ENCODE measurements around the gene SMYD3. TPM values are rescaled to one million over a fixed set of nuclear protein-coding genes. Genes with fewer than 3 reads are reported as not detected.

Gene SMYD3
- total RNA-seq, 1 donor from 2014 or later, result 22.3 TPM

- TF ChIP-seq CTCF (IDR thresholded peaks at IDR 0.05) (no peak), POLR2AphosphoS5 (IDR thresholded peaks at IDR 0.05; ENCODE audit: insufficient read depth in 1 of 2, low read depth in 1 of 2) (no peak), POLR2A (IDR thresholded peaks at IDR 0.05) (no peak)
- no peaks in the 10 kb centered on the region for H3K36me3 ChIP-seq
- H3K27me3 ChIP-seq, result no peaks in the 10 kb centered on the region
- H3K4me3 ChIP-seq, result no peak overlapping the region
- intact Hi-C loops (cut with DNase I), result no loop called here
- no peaks in the 10 kb centered on the region for H3K9me3 ChIP-seq
- H3K27ac ChIP-seq, result no peak overlapping the region
- no peak for DNase-seq (ENCODE audit: extremely low spot score in 2 of 2)
- H3K4me1 ChIP-seq, result no peaks in the 10 kb centered on the region
These were observed 237.6 kb downstream of the SMYD3 start for GRCh38 chr1:246269466-246269865.

- intact Hi-C loops (cut with DNase I), result no loop called here
- no peaks in the 10 kb centered on the region for H3K27me3 ChIP-seq
- no peaks in the 10 kb centered on the region for H3K36me3 ChIP-seq
- no peak overlapping the region for H3K27ac ChIP-seq
- TF ChIP-seq CTCF (IDR thresholded peaks at IDR 0.05), result no peak
- no peak for TF ChIP-seq POLR2AphosphoS5 (IDR thresholded peaks at IDR 0.05; ENCODE audit: insufficient read depth in 1 of 2, low read depth in 1 of 2)
- no peak for TF ChIP-seq POLR2A (IDR thresholded peaks at IDR 0.05)
- H3K4me3 ChIP-seq, result no peak overlapping the region
- H3K4me1 ChIP-seq, result no peaks in the 10 kb centered on the region
- DNase-seq (ENCODE audit: extremely low spot score in 2 of 2), result no peak
- no peaks in the 10 kb centered on the region for H3K9me3 ChIP-seq
These were observed 239.2 kb downstream of the SMYD3 start for GRCh38 chr1:246267896-246268295.

GRCh38 chr1:246267426-246267825 is 239.7 kb downstream of the SMYD3 start:
- TF ChIP-seq CTCF (IDR thresholded peaks at IDR 0.05), result no peak
- no peak for TF ChIP-seq POLR2A (IDR thresholded peaks at IDR 0.05)
- TF ChIP-seq POLR2AphosphoS5 (IDR thresholded peaks at IDR 0.05; ENCODE audit: insufficient read depth in 1 of 2, low read depth in 1 of 2), result no peak
- Histone ChIP-seq H3K4me1 (no peaks in the 10 kb centered on the region), H3K27me3 (no peaks in the 10 kb centered on the region), H3K36me3 (no peaks in the 10 kb centered on the region), H3K9me3 (no peaks in the 10 kb centered on the region), H3K27ac (no peak overlapping the region), H3K4me3 (no peak overlapping the region)
- no peak for DNase-seq (ENCODE audit: extremely low spot score in 2 of 2)
- intact Hi-C loops (cut with DNase I), result no loop called here

GRCh38 chr1:246265481-246265880 is 241.6 kb downstream of the SMYD3 start:
- no peaks in the 10 kb centered on the region for H3K9me3 ChIP-seq
- no peak overlapping the region for H3K27ac ChIP-seq
- no peaks in the 10 kb centered on the region for H3K27me3 ChIP-seq
- DNase-seq (ENCODE audit: extremely low spot score in 2 of 2), result no peak
- TF ChIP-seq POLR2AphosphoS5 (IDR thresholded peaks at IDR 0.05; ENCODE audit: insufficient read depth in 1 of 2, low read depth in 1 of 2), result no peak
- no peak for TF ChIP-seq POLR2A (IDR thresholded peaks at IDR 0.05)
- TF ChIP-seq CTCF (IDR thresholded peaks at IDR 0.05), result no peak
- H3K4me3 ChIP-seq, result no peak overlapping the region
- no peaks in the 10 kb centered on the region for H3K36me3 ChIP-seq
- intact Hi-C loops (cut with DNase I), result no loop called here
- H3K4me1 ChIP-seq, result no peaks in the 10 kb centered on the region

GRCh38 chr1:246262281-246262680 is 244.8 kb downstream of the SMYD3 start:
- Histone ChIP-seq H3K4me3 (no peak overlapping the region), H3K27me3 (no peaks in the 10 kb centered on the region), H3K36me3 (no peaks in the 10 kb centered on the region), H3K27ac (no peak overlapping the region), H3K4me1 (no peaks in the 10 kb centered on the region), H3K9me3 (no peaks in the 10 kb centered on the region)
- intact Hi-C loops (cut with DNase I), result no loop called here
- no peak for DNase-seq (ENCODE audit: extremely low spot score in 2 of 2)
- TF ChIP-seq POLR2A (IDR thresholded peaks at IDR 0.05) (no peak), CTCF (IDR thresholded peaks at IDR 0.05) (no peak), POLR2AphosphoS5 (IDR thresholded peaks at IDR 0.05; ENCODE audit: insufficient read depth in 1 of 2, low read depth in 1 of 2) (no peak)
